ENCODE measurements around the gene WDR33.
"Not testable (repeated sequence)": the region's sequence is repeated elsewhere in the genome, so short reads cannot be mapped to it uniquely, and the experiment has no call there.

Gene WDR33

GRCh38 chr2:127807678-127808353, 3.2 kb downstream of the WDR33 start:
- no peak for DNase-seq

DNA sequence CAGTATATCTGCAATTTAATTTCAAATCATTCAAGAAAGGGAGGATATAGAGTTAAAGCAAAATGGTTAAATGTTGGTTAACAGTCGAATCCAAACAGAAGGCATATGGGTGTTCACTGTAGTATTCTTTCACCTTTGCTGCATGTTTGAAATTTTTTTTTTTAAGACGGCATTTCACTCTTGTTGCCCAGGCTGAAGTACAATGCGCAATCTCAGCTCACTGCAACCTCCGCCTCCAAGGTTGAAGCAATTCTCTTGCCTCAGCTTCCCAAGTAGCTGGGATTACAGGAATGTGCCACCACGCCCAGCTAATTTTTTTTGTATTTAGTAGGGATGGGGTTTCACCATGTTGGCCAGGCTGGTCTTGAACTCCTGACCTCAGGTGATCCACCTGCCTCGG, 4.1 kb downstream of the WDR33 start:
- DNase-seq = not testable (repeated sequence)

DNA sequence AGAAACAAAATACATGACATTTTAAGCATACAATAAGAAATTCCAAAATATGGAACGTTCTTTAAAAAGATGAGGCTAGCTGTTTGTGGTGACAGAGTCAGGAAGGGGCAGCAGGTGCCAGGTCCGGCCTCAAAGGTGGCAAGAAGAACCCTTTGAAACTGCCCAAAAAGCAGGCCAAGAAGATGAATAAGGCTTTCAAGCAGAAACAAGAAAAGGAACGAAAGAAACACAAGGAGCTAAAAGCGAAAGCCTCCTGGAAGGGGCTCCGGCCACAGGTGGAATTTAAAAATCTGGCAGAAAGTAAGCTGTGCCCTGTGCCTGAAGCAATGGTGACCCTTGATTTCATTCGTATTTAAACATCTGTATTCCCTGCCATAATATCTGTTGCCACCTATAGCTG, 5.5 kb downstream of the WDR33 start:
- no peak for DNase-seq

DNA sequence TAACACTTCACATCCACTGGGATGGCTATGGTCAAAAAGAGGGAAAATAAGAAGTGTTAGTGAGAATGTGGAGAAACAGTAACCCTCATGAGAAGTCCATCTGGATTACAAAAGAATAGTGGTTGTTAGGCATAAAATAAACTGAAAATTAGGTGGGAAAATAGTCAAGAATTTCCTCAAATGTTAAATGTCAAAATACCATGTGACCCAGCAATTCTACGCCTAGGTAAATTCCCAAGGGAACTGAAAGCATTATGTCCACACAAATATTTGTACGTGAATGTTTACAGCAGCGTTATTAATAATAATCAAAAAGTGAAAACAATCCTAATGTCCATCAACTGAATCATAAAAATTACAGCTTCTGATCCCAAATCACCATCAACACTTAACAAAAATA, 11.0 kb downstream of the WDR33 start:
- DNase-seq = peak; percentile 28 to 63

GRCh38 chr2:127796389-127796788, 14.6 kb downstream of the WDR33 start:
- no peak for DNase-seq

DNA sequence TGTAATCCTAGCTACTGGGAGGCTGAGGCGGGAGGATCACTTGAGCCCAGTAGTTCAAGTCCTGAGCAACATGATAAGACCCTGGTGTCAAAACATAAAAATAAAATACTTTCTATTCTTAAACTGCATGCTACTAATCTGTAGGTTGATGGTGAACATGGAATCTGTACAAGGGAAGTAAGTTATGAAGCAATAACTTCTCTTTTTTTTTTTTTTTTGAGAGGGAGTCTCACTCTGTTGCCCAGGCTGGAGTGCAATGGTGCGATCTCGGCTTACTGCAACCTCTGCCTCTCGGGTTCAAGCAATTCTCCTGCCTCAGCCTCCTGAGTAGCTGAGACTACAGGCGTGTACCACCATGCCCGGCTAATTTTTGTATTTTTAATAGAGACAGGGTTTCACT, 16.1 kb downstream of the WDR33 start:
- DNase-seq = peak; percentile 20 to 49

DNA sequence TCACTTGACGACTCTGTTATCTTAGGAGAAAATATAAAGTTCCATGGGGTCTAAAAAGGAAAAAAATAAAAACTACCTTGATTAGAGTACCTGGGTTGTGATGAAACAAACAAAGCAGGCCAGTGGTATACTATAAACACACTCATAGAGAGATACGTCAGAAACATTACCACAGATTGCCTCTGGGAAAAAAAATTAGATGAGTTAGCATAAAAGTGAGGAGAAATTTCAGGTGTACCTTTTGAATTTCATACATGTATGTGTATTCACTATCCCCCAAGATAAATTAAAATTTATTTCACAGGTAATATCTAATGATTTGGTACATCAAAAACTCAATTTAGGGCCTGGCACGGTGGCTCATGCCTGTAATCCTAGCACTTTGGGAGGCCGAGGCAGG, 18.2 kb downstream of the WDR33 start:
- no peak for DNase-seq

GRCh38 chr2:127790694-127791529, 20.1 kb downstream of the WDR33 start:
- peak in 1 of 2 donors; percentile 21 for DNase-seq

DNA sequence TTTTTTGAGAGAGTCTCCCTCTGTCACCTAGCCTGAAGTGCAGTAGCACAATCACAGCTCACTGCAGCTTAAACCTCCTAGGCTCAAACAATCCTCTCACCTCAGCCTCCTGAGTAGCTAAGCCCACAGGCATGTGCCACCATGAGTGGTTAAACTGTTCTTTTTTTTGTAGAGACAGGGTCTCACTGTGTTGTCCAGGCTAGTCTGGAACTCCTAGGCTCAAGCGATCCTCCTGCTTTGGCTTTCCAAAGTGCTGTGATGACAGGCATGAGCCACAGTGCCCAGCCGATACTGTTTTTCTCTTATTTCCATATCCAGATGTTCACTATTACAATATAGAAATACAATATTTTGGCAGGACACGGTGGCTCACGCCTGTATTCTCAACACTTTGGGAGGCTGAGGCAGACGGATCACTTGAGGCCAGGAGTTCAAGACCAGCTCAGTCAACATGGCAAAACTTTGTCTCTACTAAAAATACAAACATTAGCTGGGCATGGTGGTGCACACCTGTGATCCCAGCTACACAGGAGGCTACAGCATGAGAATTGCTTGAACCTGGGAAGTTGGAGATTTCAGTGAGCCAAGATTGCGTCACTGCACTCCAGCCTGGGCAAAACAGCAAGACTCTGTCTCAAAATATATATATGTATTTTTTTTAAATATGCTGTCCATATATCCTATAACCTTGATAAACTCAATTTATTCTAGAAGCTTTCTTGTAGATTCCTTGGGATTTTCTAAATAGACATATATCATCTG, 24.7 kb downstream of the WDR33 start:
- DNase-seq = no peak

- no peak for DNase-seq
Observed at GRCh38 chr2:127784965-127785518, 25.9 kb downstream of the WDR33 start.

DNA sequence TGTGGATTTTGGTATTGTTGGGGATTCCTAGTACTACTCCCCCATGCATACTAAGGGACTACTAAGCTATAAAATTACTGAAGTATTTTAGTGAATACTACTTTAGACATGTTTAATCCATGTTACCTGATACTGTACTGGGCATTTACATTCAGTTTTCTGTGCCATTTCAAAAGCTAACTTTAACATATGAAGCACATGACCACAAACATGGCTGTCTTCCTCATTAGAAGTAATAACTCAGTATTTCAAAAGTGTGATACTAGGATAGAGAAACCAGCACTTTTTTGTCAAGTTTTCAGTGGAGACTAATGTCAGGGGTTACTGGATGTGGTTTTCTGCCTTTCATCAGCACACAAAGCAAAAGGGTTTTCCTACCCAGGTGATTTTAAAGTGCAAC, 27.9 kb downstream of the WDR33 start:
- peak; percentile 30 to 44 for DNase-seq

DNA sequence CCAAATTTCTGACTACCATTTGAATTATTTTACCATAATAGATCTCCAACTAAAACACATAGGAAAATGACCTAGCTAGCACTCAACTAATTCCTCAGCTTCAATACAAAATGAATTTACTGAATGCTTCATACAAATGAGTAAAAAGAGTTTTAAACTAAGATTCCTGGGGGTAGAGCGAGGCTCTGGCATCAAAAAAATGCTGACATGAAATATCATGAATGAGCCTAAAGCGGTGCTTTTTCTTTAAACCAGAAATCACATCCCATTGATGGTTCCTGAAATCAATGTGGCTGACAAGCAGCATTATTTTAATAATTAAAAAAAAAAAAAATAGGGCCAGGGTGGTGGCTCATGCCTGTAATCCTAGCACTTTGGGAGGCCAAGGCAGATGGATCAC, 32.1 kb downstream of the WDR33 start:
- no peak for DNase-seq

DNA sequence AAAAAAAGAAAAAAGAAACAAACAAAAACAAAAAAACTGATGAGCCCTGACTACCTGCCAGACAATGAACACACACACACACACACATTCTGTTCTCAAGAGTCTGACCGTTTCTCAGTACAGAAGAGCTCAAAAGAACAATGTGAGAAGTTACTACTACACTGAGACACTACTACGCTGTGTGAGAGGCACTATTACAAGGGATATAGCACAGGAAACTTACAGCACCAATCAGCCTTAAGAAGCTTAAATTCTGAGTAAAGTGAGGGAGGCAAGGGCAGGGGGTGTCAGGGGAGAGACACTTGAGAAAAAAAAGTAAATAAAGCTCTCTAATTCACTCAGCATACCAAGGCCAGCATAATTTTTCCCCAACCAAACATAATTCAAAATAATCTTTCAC, 32.5 kb downstream of the WDR33 start:
- no peak for DNase-seq

DNA sequence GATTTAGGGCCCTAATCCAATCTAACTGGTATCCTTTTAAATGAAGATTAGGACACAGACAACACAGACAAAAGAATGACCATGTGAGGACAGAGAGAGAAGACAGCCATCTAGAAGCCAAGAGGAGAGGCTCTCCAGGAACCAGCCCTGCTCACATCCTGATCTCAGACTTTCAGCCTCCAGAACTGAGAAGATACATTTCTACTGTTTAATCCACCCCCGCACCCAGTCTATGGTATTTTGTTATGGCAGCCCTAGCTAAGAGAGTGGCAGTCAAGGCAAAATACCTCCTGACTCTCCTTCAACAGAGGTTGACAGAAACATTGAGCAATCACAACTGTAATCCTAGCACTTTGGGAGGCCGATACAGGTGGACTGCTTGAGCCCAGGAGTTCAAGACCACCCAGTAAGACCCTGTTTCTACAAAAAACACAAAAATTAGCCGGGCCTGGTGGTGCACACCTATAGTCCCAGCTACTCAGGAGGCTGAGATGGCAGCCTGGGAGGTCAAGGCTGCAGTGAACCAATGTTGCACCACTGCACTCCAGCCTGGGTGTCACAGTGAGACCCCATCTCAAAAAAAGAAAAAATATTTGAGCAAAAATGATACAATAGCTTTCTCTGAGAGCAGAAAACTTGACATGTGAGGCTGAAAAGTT, 34.7 kb downstream of the WDR33 start:
- DNase-seq = no peak

- DNase-seq = no peak
Observed at GRCh38 chr2:127771756-127772155, 39.2 kb downstream of the WDR33 start.

DNA sequence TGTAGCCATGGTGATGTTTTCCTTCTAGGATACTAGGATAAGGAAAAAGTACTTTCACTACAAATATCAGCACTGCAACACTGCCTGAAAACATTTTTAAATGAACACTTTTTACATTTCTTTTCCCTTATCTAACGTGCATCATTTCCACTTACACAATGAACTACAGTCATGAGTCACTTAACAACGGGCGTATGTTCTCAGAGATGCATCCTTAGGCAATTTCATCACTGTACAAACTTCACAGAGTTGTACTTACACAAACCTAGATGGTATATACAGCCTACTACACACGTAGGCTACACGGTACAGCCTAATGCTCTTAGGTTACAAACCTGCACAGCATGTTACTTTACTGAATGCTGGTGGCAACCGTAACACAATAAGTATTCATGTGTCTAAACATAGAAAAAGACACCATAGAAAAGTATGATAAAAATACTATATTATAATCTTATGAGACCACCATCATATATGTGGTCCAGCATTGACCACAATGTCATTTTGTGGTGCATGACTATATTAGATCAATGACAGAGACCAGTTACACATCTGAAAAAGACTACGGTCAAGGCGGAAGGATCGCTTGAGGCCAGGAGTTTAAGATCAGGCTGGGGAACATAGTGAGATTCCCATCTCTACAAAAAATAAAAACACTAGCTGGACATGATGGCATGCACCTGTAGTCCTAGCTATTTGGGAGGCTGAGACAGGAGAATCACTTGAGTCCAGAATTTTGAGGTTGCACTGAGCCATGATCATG, 39.8 kb downstream of the WDR33 start:
- peak; percentile 25 to 27 for DNase-seq

DNA sequence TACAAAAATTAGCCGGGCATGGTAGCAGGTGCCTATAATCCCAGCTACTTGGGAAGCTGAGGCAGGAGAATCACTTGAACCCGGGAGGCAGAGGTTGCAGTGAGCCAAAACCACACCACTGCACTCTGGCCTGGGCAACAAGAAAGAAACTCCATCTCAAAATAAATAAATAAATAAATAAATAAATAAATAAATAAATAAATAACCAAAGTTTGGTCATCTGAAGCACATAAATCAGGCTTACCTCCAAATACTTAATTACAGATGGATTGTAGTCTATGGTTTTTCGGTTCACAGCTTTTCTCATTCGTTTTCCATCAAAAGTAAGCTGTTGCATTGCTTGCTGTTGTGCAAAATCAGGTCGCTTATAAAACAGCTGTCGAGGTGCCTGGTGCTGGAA, 40.4 kb downstream of the WDR33 start:
- DNase-seq = not testable (repeated sequence)

DNA sequence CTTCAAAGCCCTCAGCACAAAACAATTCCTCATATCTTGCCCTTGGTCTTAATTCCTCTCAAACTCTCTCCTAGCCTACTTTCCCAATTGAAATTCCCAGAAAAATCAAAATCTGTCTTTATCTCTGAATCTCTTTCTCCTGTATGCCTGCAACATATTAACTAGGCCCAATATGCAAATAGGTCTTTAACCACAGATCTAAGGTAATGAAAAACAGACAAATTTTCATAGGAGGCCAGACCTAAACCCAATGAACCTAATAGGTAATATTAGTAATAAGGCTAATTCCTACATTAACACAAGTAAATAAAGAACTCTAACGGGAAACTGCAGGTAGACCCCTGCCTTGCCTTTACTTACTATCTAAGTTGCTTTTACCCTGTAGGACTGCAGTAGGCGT, 41.4 kb downstream of the WDR33 start:
- DNase-seq = no peak

DNA sequence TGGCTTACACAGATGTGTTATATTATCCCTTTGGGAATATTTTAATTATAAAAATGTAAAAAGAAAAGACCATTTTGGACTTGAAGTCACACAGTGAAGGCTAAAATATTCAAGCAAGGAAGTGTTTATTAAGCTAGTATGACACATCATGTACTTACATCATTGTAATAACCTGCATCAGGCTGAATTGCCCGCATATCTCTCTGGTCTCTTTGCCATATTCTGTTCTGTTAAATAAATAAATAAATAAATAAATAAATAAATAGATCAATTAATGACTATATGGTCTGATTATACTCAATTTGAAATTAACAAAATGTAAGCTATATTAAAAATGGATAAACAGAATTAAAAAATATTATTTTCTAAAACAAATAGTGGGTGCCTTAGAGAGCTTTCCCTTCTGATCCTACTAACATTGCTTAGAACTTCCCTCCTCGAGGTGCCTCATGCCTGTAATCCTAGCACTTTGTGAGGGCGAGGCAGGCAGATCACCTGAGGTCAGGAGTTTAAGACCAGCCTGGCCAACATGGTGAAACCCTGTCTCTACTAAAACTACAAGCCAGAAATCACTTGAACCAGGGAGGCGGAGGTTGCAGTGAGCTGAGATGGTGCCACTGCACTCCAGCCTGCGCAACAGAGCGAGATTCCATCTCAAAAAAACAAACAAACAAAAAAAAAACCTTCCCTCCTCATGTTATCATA, 42.0 kb downstream of the WDR33 start:
- no peak for DNase-seq

- DNase-seq = no peak
Observed at GRCh38 chr2:127763776-127764175, 47.2 kb downstream of the WDR33 start.

DNA sequence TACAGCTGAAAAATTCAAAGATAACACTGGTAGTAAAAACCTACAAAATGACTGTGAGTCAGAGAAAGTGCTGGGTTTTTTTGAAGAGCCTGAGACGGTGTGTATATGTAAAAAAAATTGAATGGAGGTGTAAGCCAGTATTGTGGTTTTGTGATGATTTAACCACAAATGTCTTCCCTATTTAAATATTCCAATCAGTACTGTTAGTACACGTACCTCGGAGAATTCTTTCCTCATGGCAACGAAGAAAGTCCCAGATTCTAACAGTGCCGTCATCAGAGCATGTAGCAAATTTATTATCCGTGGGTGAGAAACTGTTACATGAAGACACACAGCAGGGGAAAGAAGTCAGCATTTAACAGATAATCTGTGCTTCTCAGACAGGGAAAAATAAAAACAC, 48.1 kb downstream of the WDR33 start:
- no peak for DNase-seq
